Heart right ventricle (tissue), 16 donors: ENCODE results near the gene MS4A10. TPM values are rescaled to one million over a fixed set of nuclear protein-coding genes. Genes with fewer than 3 reads are reported as not detected.

Experiments used
- ATAC-seq, 8 donors: fragments of 200-7000 bp; cut with Tn5 transposase; one replicate each; pipeline ENCODE4 v1.9.1; 2020; ENCODE audit warnings: mild to moderate bottlenecking in 8 of 8, moderate library complexity in 8 of 8, moderate number of reproducible peaks in 1 of 8
- DNase-seq, 2 donors: peaks; one replicate each; pipeline ENCODE4 v3.0.0-alpha.2; 2020
- H3K27ac ChIP-seq, 10 donors: fragments of 200-600 bp; sonication (generic) in 2 of 10; one replicate each; pipeline versions ENCODE4 v1.5.0 to v1.8.0; 2020 to 2022; ENCODE audit warnings: mild to moderate bottlenecking in 3 of 10
- H3K27me3 ChIP-seq, 7 donors: fragments of 200-600 bp; one replicate each; pipeline ENCODE4 v1.8.0; 2021 to 2022; ENCODE audit warnings: mild to moderate bottlenecking in 2 of 7
- H3K36me3 ChIP-seq, 9 donors: fragments of 200-600 bp; sonication (generic) in 1 of 9; one replicate each; pipeline versions ENCODE4 v1.5.0 to v1.8.0; 2020 to 2022; ENCODE audit warnings: mild to moderate bottlenecking in 2 of 9
- H3K4me1 ChIP-seq, 9 donors: fragments of 200-600 bp; sonication (generic) in 1 of 9; one replicate each; pipeline versions ENCODE4 v1.5.0 to v1.8.0; 2020 to 2022; ENCODE audit warnings: mild to moderate bottlenecking in 4 of 9
- H3K4me3 ChIP-seq, 10 donors: fragments of 200-600 bp; sonication (generic) in 2 of 10; one replicate each; pipeline versions ENCODE4 v1.5.0 to v1.8.0; 2020 to 2022; ENCODE audit warnings: mild to moderate bottlenecking in 7 of 10, moderate library complexity in 2 of 10
- H3K9me3 ChIP-seq, 11 donors: fragments of 200-600 bp in 10 of 11; sonication (generic) in 2 of 11; one replicate each; pipeline versions ENCODE4 v1.5.0 to v1.8.0; 2013 to 2022; ENCODE audit warnings: mild to moderate bottlenecking in 2 of 11, control low read depth in 1 of 11, moderate library complexity in 1 of 11
- CTCF ChIP-seq, 9 donors: fragments of 200-600 bp; sonication (generic) in 2 of 9; IDR thresholded peaks; one replicate each; pipeline versions ENCODE4 v1.5.0 to v1.8.0; 2021 to 2022; ENCODE audit warnings: antibody characterized with exemption in 9 of 9, mild to moderate bottlenecking in 5 of 9, moderate library complexity in 1 of 9
- WGBS, 2 donors: extraction: QIAGEN DNeasy Blood & Tissue Kit; methylation state at CpG; one replicate each; pipeline ENCODE4 v1.1.7; 2013; ENCODE audit warnings: inconsistent platforms in 1 of 2; 5-methylcytosine and 5-hydroxymethylcytosine counted together
- intact Hi-C, 10 donors: fragments of 100-400 bp; cut with DNase I; formaldehyde crosslinking; loops; one replicate each; pipeline versions ENCODE4 v1.11.1 to v1.14.2; 2022
- polyA plus RNA-seq, 2 donors: library from polyadenylated mRNA; stranded (reverse); fragments of 200-250 nt; gene quantifications; one replicate each; pipeline ENCODE4 v1.2.3, GENCODE V29; 2013
- total RNA-seq, 10 donors: library from RNA; stranded (reverse); fragmentation: NEBNext Ultra II Directional in 3 of 10; extraction: Animal tissue kit (Norgen Biotek cat#: 25700) in 3 of 10; gene quantifications; one replicate each; pipeline versions ENCODE4 v1.2.1 to v1.2.4, GENCODE V29; 2021 to 2023
- donor health status: Arrhythmogenic right ventricular cardiomyopathy.
- donor health status: ischemic (EF 13 %, LVEDD 7.1; RV severe dilation, severe dysfunction).
- donor health status: healthy with polysubstance abuse.
- donor health status: DM: no; HTN: yes; CAD: no.
- donor health status: DM: no; HTN: no; CAD: no.
- donor health status: ischemic (EF 25% LVEDD 6.9; RV normal size, moderate dysfunction).
- donor health status: ischemic (EF 25% LVEDD 5.7; RV mildly dilated, moderate dysfunction).
- donor health status: healthy.
- donor health status: DM: yes; HTN: yes; CAD: no.
- donor health status: Ischemic cardiomyopathy.
- donor health status: ischemic (EF 35%, LVEDD 5.7; RV mildly dilated, moderate dysfunction).
- donor health status: nonischemic (EF 11% LVEDD 7.7; RV severe dilation, severe dysfunction).
- donor health status: DM: yes; HTN: yes; CAD: no.
- donor health status: PGD.
- donor health status: ischemic (EF 29% LVEDD 5.4; RV normal size, mild dysfunction).
- donor health status: nonischemic (EF 23%, LVEDD 6.1; RV moderate dilation, normal function).

Gene MS4A10
- total and polyA plus RNA-seq, 12 donors, result not detected

- intact Hi-C loops, result loop anchor here in 1 of 10 donors (10.0 kb wide), 1 partner anchor 64 kb away; no protein-coding TSS in a partner anchor
- H3K9me3 ChIP-seq, result peaks cover 0 to 12% (median 0%) of the 10 kb centered on the region in 11 donors
- H3K36me3 ChIP-seq, result no peaks in the 10 kb centered on the region
- H3K4me1 ChIP-seq, result no peaks in the 10 kb centered on the region
- DNase-seq, result no peak
- no peak for TF ChIP-seq CTCF (IDR thresholded peaks at IDR 0.05)
- no peak for ATAC-seq
- no peak overlapping the region for H3K4me3 ChIP-seq
- 71 to 79% methylated on average over 8 of the region's 8 CpGs for WGBS, 2 donors
- H3K27me3 ChIP-seq, result peaks cover 0 to 40% (median 29%) of the 10 kb centered on the region in 7 donors
- no peak overlapping the region for H3K27ac ChIP-seq
These were observed 36.3 kb upstream of the MS4A10 start for GRCh38 chr11:60748821-60749220.

GRCh38 chr11:60750911-60751310, 34.2 kb upstream of the MS4A10 start:
- ATAC-seq, result no peak

GRCh38 chr11:60753309-60753708, 31.8 kb upstream of the MS4A10 start:
- Histone ChIP-seq H3K27ac (no peak overlapping the region), H3K9me3 (peaks cover 0 to 5% (median 0%) of the 10 kb centered on the region in 11 donors), H3K4me1 (no peaks in the 10 kb centered on the region), H3K4me3 (no peak overlapping the region), H3K27me3 (peaks cover 0 to 63% (median 40%) of the 10 kb centered on the region in 7 donors), H3K36me3 (no peaks in the 10 kb centered on the region)
- intact Hi-C loops, result no loop called here
- ATAC-seq, result no peak
- DNase-seq, result no peak
- WGBS, 2 donors, result 51% methylated on average over 4 of the region's 4 CpGs
- no peak for TF ChIP-seq CTCF (IDR thresholded peaks at IDR 0.05)

More at GRCh38 chr11:60750911-60751310, 34.2 kb upstream of the MS4A10 start:
- Histone ChIP-seq H3K36me3 (no peaks in the 10 kb centered on the region), H3K4me3 (no peak overlapping the region), H3K9me3 (no peaks in the 10 kb centered on the region), H3K4me1 (no peaks in the 10 kb centered on the region), H3K27me3 (peaks cover 0 to 46% (median 33%) of the 10 kb centered on the region in 7 donors), H3K27ac (no peak overlapping the region)
- no peak for TF ChIP-seq CTCF (IDR thresholded peaks at IDR 0.05)
- no peak for DNase-seq
- intact Hi-C loops, result no loop called here
- WGBS, 2 donors, result 55 to 61% methylated on average over 3 of the region's 3 CpGs

- Histone ChIP-seq H3K4me1 (peaks cover 0 to 9% (median 0%) of the 10 kb centered on the region in 9 donors), H3K27me3 (peaks cover 0 to 64% (median 40%) of the 10 kb centered on the region in 7 donors), H3K27ac (no peak overlapping the region), H3K36me3 (no peaks in the 10 kb centered on the region), H3K4me3 (no peak overlapping the region), H3K9me3 (peaks cover 0 to 5% (median 0%) of the 10 kb centered on the region in 11 donors)
- intact Hi-C loops, result no loop called here
- no peak for TF ChIP-seq CTCF (IDR thresholded peaks at IDR 0.05)
- no peak for ATAC-seq
- WGBS, 2 donors, result 87 to 90% methylated on average over 6 of the region's 6 CpGs
- DNase-seq, result no peak
These were observed 30.2 kb upstream of the MS4A10 start for GRCh38 chr11:60754887-60755286.
